H1 (cell line): ENCODE data around the gene WNT5A. TPM values are rescaled to one million over a fixed set of nuclear protein-coding genes. Genes with fewer than 3 reads are reported as not detected.

Experiments
- KDM5A ChIP-seq: fragments of 200-600 bp; IDR thresholded peaks from 2 replicates; pipeline ENCODE4 v1.7.1; 2012; ENCODE audit warnings: mild to moderate bottlenecking, low read length, inconsistent platforms, mixed read lengths
- RNF2 ChIP-seq: fragments of 200-900, 300-1000 bp; sonication (generic); IDR thresholded peaks from 2 replicates; pipeline ENCODE4 v1.7.1; 2016; ENCODE audit warnings: borderline replicate concordance, low read depth, mild to moderate bottlenecking, antibody characterized with exemption, low read length; ENCODE audit not compliant: poor library complexity, severe bottlenecking; ENCODE audit errors: missing control alignments
- polyA plus RNA-seq, 7 experiments: library from polyadenylated mRNA; depleted of rRNA in 3 of 7; stranded (reverse) in 5 of 7; unstranded in 2 of 7; fragments of >200 nt in 5 of 7; fragments of 200-250 nt in 2 of 7; gene quantifications; 1 replicate in 5 of 7; 2 replicates in 1 of 7; 4 replicates in 1 of 7; pipeline versions ENCODE4 v1.2.1 to v1.2.3, GENCODE V29; 2011 to 2013; ENCODE audit warnings: missing spikeins in 2 of 7, mixed read lengths in 2 of 7
- total RNA-seq: library from RNA; stranded (reverse); fragmentation: NEBNext Ultra II Directional; extraction: Animal tissue kit (Norgen Biotek cat#: 25700); gene quantifications from 2 replicates; pipeline ENCODE4 v1.2.1, GENCODE V29; 2021

Gene WNT5A
- total and polyA plus RNA-seq, 2 of the 8 experiments (the other 6 are each of a cell fraction or from before 2014, with no cell fraction given): 3.9 to 5.6 TPM

- TF ChIP-seq RNF2 (no peak), KDM5A (no peak)
These were observed 46.9 kb downstream of the WNT5A start (continued) for GRCh38 chr3:55440104-55440708.
